Tibial nerve (tissue), 3 donors: ENCODE measurements around the gene PEBP1.

Source experiments
- EP300 ChIP-seq, 2 donors: sonication (generic); formaldehyde crosslinking; IDR thresholded peaks; one replicate each; pipeline ENCODE4 v1.6.1; 2017; ENCODE audit warnings: antibody characterized with exemption in 2 of 2, mild to moderate bottlenecking in 1 of 2
- POLR2A ChIP-seq, 2 donors: fragments of 450-650 bp; IDR thresholded peaks; one replicate each; pipeline ENCODE4 v1.6.1; 2017; ENCODE audit warnings: antibody characterized with exemption in 2 of 2, mild to moderate bottlenecking in 2 of 2, moderate library complexity in 2 of 2

GRCh38 chr12:118109088-118109487 lies 26.8 kb upstream of the PEBP1 start:
- TF ChIP-seq EP300 (IDR thresholded peaks at IDR 0.05) (no peak), POLR2A (IDR thresholded peaks at IDR 0.05) (no peak)
